HepG2 (cell line): ENCODE measurements around the gene ZNF248. TPM values are rescaled to one million over a fixed set of nuclear protein-coding genes. Genes with fewer than 3 reads are reported as not detected.

Source experiments
- FOSL2 ChIP-seq: sonication (generic); formaldehyde crosslinking; IDR thresholded peaks from 2 replicates; pipeline ENCODE4 v1.4.0; 2020; ENCODE audit warnings: missing genetic modification reagents
- IKZF1 ChIP-seq: fragments of 450-650 bp; IDR thresholded peaks from 2 replicates; pipeline ENCODE4 v1.7.1; 2016
- SETDB1 ChIP-seq: sonication (generic); formaldehyde crosslinking; IDR thresholded peaks from 2 replicates; pipeline ENCODE4 v1.5.1; 2020; ENCODE audit warnings: missing genetic modification reagents, mild to moderate bottlenecking, borderline replicate concordance
- SMAD3 ChIP-seq: sonication (generic); formaldehyde crosslinking; IDR thresholded peaks from 2 replicates; pipeline ENCODE4 v1.4.0; 2020; ENCODE audit warnings: missing genetic modification reagents
- STAT5B ChIP-seq: sonication (generic); formaldehyde crosslinking; IDR thresholded peaks from 2 replicates; pipeline ENCODE4 v1.4.0; 2020; ENCODE audit warnings: missing genetic modification reagents
- TBL1XR1 ChIP-seq: fragments of 150-350 bp; IDR thresholded peaks from 2 replicates; pipeline ENCODE4 v1.6.1; 2014; ENCODE audit warnings: borderline replicate concordance, low read length; ENCODE audit not compliant: partially characterized antibody
- THAP11 ChIP-seq: IDR thresholded peaks from 2 replicates; pipeline ENCODE4 v1.6.1; 2016; ENCODE audit warnings: missing biosample characterization, missing genetic modification reagents
- TRIM22 ChIP-seq: fragments of 450-650 bp; IDR thresholded peaks from 2 replicates; pipeline ENCODE4 v1.6.1; 2017
- ZFP91 ChIP-seq: sonication (generic); formaldehyde crosslinking; IDR thresholded peaks from 2 replicates; pipeline ENCODE4 v1.9.0; 2022; ENCODE audit warnings: missing genetic modification reagents, mild to moderate bottlenecking, borderline replicate concordance
- ZFYVE20 ChIP-seq: sonication (generic); formaldehyde crosslinking; IDR thresholded peaks from 2 replicates; pipeline ENCODE4 v1.8.0; 2023; ENCODE audit warnings: low read depth, mild to moderate bottlenecking, moderate library complexity, missing genetic modification reagents, borderline replicate concordance
- ZNF230 ChIP-seq: sonication (generic); formaldehyde crosslinking; IDR thresholded peaks from 2 replicates; pipeline ENCODE4 v1.4.0; 2020; ENCODE audit warnings: mild to moderate bottlenecking, missing genetic modification reagents
- ZNF772 ChIP-seq: sonication (generic); formaldehyde crosslinking; IDR thresholded peaks from 2 replicates; pipeline ENCODE4 v1.5.0; 2020; ENCODE audit warnings: mild to moderate bottlenecking, missing genetic modification reagents
- polyA plus RNA-seq, 8 experiments: library from polyadenylated mRNA; depleted of rRNA in 3 of 8; stranded (reverse) in 7 of 8; unstranded in 1 of 8; fragments of >200 nt; fragmentation: Illumina TruSeq in 4 of 8; extraction: Trizol in 4 of 8; gene quantifications; 2 replicates each; pipeline versions ENCODE4 v1.2.1 to v1.2.3, GENCODE V29; 2011 to 2016; ENCODE audit warnings: low read depth in 4 of 8, missing spikeins in 1 of 8, mixed read lengths in 1 of 8; ENCODE audit not compliant: insufficient read depth in 1 of 8
- total RNA-seq, 5 experiments: library from RNA; depleted of rRNA; stranded (reverse); fragments of >200 nt; fragmentation: Illumina TruSeq; extraction: Trizol; gene quantifications; 2 replicates each; pipeline ENCODE4 v1.2.3, GENCODE V29; 2016; ENCODE audit warnings: low read depth in 1 of 5
- TF ChIP-seq, protein P1 (sequence below): IDR thresholded peaks from 2 replicates; pipeline ENCODE4 v1.6.1; 2016; ENCODE audit warnings: low read depth, borderline replicate concordance
- TF ChIP-seq, protein P2 (sequence below): sonication (generic); formaldehyde crosslinking; IDR thresholded peaks from 2 replicates; pipeline ENCODE4 v1.5.1; 2020; ENCODE audit warnings: missing genetic modification reagents, mild to moderate bottlenecking, borderline replicate concordance
- TF ChIP-seq, protein P3 (sequence below): sonication (generic); formaldehyde crosslinking; IDR thresholded peaks from 2 replicates; pipeline ENCODE4 v1.8.0; 2022; ENCODE audit warnings: mild to moderate bottlenecking, missing genetic modification reagents; ENCODE audit not compliant: insufficient replicate concordance
- TF ChIP-seq, protein P4 (sequence below): fragments of 450-650 bp; IDR thresholded peaks from 2 replicates; pipeline ENCODE4 v1.6.1; 2016
- TF ChIP-seq, protein P5 (sequence below): sonication (generic); formaldehyde crosslinking; IDR thresholded peaks from 2 replicates; pipeline ENCODE4 v1.5.0; 2020; ENCODE audit warnings: mild to moderate bottlenecking, low read depth, missing genetic modification reagents, borderline replicate concordance
- TF ChIP-seq, protein P6 (sequence below): sonication (generic); formaldehyde crosslinking; IDR thresholded peaks from 2 replicates; pipeline ENCODE4 v1.8.1; 2023; ENCODE audit warnings: mild to moderate bottlenecking, inconsistent platforms, moderate library complexity, missing genetic modification reagents, borderline replicate concordance

The ZNF248 gene
- total and polyA plus RNA-seq, 2 of the 13 experiments (the other 11 are each of a cell fraction or from before 2014, with no cell fraction given): 12.8 to 13.3 TPM

- TF ChIP-seq, protein P1, sequence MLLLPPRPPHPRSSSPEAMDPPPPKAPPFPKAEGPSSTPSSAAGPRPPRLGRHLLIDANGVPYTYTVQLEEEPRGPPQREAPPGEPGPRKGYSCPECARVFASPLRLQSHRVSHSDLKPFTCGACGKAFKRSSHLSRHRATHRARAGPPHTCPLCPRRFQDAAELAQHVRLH (CRISPR knock-in tag): no peak; the same call in 1 of the 2 replicates
- TF ChIP-seq, protein P2, sequence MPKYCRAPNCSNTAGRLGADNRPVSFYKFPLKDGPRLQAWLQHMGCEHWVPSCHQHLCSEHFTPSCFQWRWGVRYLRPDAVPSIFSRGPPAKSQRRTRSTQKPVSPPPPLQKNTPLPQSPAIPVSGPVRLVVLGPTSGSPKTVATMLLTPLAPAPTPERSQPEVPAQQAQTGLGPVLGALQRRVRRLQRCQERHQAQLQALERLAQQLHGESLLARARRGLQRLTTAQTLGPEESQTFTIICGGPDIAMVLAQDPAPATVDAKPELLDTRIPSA (CRISPR knock-in tag): 0 out of 2 replicates have a peak, but pooled peaks have one; percentile 51
- TF ChIP-seq ZNF772 (CRISPR knock-in tag) (peak; percentile 96), SETDB1 (CRISPR knock-in tag) (no peak), ZNF230 (CRISPR knock-in tag) (peak; percentile 64; the same call in 1 of the 2 replicates), ZFYVE20 (CRISPR knock-in tag) (peak; percentile 88; the same call in 1 of the 2 replicates), THAP11 (CRISPR knock-in tag) (peak; percentile 88), ZFP91 (CRISPR knock-in tag) (peak; percentile 91; the same call in 1 of the 2 replicates), IKZF1 (no peak), TRIM22 (no peak), TBL1XR1 (peak; percentile 12), SMAD3 (CRISPR knock-in tag) (peak; percentile 90; the same call in 1 of the 2 replicates), FOSL2 (CRISPR knock-in tag) (peak; percentile 46), STAT5B (CRISPR knock-in tag) (no peak)
- TF ChIP-seq, protein P3, sequence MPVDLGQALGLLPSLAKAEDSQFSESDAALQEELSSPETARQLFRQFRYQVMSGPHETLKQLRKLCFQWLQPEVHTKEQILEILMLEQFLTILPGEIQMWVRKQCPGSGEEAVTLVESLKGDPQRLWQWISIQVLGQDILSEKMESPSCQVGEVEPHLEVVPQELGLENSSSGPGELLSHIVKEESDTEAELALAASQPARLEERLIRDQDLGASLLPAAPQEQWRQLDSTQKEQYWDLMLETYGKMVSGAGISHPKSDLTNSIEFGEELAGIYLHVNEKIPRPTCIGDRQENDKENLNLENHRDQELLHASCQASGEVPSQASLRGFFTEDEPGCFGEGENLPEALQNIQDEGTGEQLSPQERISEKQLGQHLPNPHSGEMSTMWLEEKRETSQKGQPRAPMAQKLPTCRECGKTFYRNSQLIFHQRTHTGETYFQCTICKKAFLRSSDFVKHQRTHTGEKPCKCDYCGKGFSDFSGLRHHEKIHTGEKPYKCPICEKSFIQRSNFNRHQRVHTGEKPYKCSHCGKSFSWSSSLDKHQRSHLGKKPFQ (CRISPR knock-in tag): peak; percentile 84
- TF ChIP-seq, protein P4, sequence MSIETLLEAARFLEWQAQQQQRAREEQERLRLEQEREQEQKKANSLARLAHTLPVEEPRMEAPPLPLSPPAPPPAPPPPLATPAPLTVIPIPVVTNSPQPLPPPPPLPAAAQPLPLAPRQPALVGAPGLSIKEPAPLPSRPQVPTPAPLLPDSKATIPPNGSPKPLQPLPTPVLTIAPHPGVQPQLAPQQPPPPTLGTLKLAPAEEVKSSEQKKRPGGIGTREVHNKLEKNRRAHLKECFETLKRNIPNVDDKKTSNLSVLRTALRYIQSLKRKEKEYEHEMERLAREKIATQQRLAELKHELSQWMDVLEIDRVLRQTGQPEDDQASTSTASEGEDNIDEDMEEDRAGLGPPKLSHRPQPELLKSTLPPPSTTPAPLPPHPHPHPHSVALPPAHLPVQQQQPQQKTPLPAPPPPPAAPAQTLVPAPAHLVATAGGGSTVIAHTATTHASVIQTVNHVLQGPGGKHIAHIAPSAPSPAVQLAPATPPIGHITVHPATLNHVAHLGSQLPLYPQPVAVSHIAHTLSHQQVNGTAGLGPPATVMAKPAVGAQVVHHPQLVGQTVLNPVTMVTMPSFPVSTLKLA: peak; percentile 68
- TF ChIP-seq, protein P5, sequence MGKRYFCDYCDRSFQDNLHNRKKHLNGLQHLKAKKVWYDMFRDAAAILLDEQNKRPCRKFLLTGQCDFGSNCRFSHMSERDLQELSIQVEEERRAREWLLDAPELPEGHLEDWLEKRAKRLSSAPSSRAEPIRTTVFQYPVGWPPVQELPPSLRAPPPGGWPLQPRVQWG (CRISPR knock-in tag): no peak
- TF ChIP-seq, protein P6, sequence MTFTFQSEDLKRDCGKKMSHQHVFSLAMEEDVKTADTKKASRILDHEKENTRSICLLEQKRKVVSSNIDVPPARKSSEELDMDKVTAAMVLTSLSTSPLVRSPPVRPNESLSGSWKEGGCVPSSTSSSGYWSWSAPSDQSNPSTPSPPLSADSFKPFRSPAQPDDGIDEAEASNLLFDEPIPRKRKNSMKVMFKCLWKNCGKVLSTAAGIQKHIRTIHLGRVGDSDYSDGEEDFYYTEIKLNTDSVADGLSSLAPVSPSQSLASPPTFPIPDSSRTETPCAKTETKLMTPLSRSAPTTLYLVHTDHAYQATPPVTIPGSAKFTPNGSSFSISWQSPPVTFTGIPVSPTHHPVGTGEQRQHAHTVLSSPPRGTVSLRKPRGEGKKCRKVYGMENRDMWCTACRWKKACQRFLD: peak; percentile 52; the same call in 1 of the 2 replicates
Measured at GRCh38 chr10:37857287-37858211, at the start of gene ZNF248 (continued).
